SK-N-SH (cell line): ENCODE results near the gene MAD1L1. TPM values are rescaled to one million over a fixed set of nuclear protein-coding genes. Genes with fewer than 3 reads are reported as not detected.

Source experiments
- CTCF ChIA-PET: fragments of 300-600, 350-600 bp; formaldehyde crosslinking; extraction: SDS; loops from one replicate; lab custom pipeline; 2021; lab: Yijun Ruan, JAX
- POLR2A ChIA-PET: fragments of 350-600 bp; sonication (Branson Sonifier 250); formaldehyde crosslinking; extraction: SDS; loops from one replicate; lab custom pipeline; 2020; ENCODE audit warnings: antibody characterized with exemption, inconsistent platforms; lab: Yijun Ruan, JAX
- DNase-seq: peaks from one replicate; pipeline ENCODE4 v3.0.0; 2012
- H2AFZ ChIP-seq: fragments of 200-600 bp; sonication (generic); 2 replicates; pipeline ENCODE4 v1.8.1; 2016; ENCODE audit warnings: antibody characterized with exemption, mild to moderate bottlenecking, low read depth
- H3F3A ChIP-seq: fragments of 200-600 bp; sonication (generic); replicated peaks from 2 replicates; pipeline ENCODE3; 2016; ENCODE audit warnings: antibody characterized with exemption, mild to moderate bottlenecking; ENCODE audit not compliant: insufficient read depth
- H3K27ac ChIP-seq, 2 experiments: fragments of 200-500 bp in 1 of 2; fragments of 200-600 bp in 1 of 2; sonication (Bioruptor generic) in 1 of 2; sonication (generic), shearing (Covaris generic) in 1 of 2; 2 replicates each; pipeline versions ENCODE4 v1.5.1 to v1.6.1; 2014 to 2016; ENCODE audit warnings: low read depth in 2 of 2, inconsistent platforms in 1 of 2, low read length in 1 of 2, mild to moderate bottlenecking in 1 of 2, mixed read lengths in 1 of 2
- H3K27me3 ChIP-seq: fragments of 200-600 bp; sonication (generic), shearing (Covaris generic); 2 replicates; pipeline ENCODE4 v1.6.1; 2016; ENCODE audit warnings: mixed run types; ENCODE audit not compliant: insufficient read depth
- H3K36me3 ChIP-seq, 2 experiments: fragments of 200-500 bp in 1 of 2; fragments of 200-600 bp in 1 of 2; sonication (Bioruptor generic) in 1 of 2; sonication (generic) in 1 of 2; replicated peaks in 1 of 2; 2 replicates each; pipeline versions ENCODE3 to v1.5.1; 2014 to 2016; ENCODE audit warnings: low read length in 1 of 2, mild to moderate bottlenecking in 1 of 2; ENCODE audit not compliant: insufficient read depth in 2 of 2, control insufficient read depth in 1 of 2
- H3K4me1 ChIP-seq, 2 experiments: fragments of 200-500 bp in 1 of 2; fragments of 200-600 bp in 1 of 2; sonication (Bioruptor generic) in 1 of 2; sonication (generic), shearing (Covaris generic) in 1 of 2; 2 replicates each; pipeline versions ENCODE4 v1.5.1 to v1.6.1; 2014 to 2016; ENCODE audit warnings: low read depth in 1 of 2, low read length in 1 of 2, mixed run types in 1 of 2; ENCODE audit not compliant: insufficient read depth in 2 of 2, control insufficient read depth in 1 of 2
- H3K4me2 ChIP-seq: fragments of 200-600 bp; sonication (generic), shearing (Covaris generic); 2 replicates; pipeline ENCODE4 v1.6.1; 2017; ENCODE audit warnings: mixed run types
- H3K4me3 ChIP-seq, 2 experiments: fragments of 200-500 bp in 1 of 2; fragments of 200-600 bp in 1 of 2; sonication (Bioruptor generic) in 1 of 2; sonication (generic), shearing (Covaris generic) in 1 of 2; 2 replicates each; pipeline versions ENCODE4 v1.5.1 to v1.8.1; 2014 to 2016; ENCODE audit warnings: low read depth in 2 of 2, inconsistent platforms in 1 of 2, low read length in 1 of 2, mild to moderate bottlenecking in 1 of 2, mixed read lengths in 1 of 2, moderate library complexity in 1 of 2
- H3K79me2 ChIP-seq: fragments of 200-600 bp; sonication (generic); 2 replicates; pipeline ENCODE4 v1.8.1; 2017; ENCODE audit warnings: mild to moderate bottlenecking; ENCODE audit not compliant: insufficient read depth
- H3K9ac ChIP-seq: fragments of 200-600 bp; sonication (generic); 2 replicates; pipeline ENCODE4 v1.6.1; 2017; ENCODE audit warnings: mixed run types
- H3K9me2 ChIP-seq: fragments of 200-600 bp; sonication (generic); 2 replicates; pipeline ENCODE4 v1.6.1; 2017; ENCODE audit warnings: mixed run types
- H3K9me3 ChIP-seq: fragments of 200-600 bp; sonication (generic); 2 replicates; pipeline ENCODE4 v1.6.1; 2017; ENCODE audit warnings: mixed run types, mild to moderate bottlenecking, moderate library complexity
- H4K20me1 ChIP-seq: fragments of 200-600 bp; sonication (generic); 2 replicates; pipeline ENCODE4 v1.6.1; 2017; ENCODE audit warnings: mild to moderate bottlenecking, mixed run types; ENCODE audit not compliant: insufficient read depth
- CHD2 ChIP-seq: fragments of 150-350 bp; IDR thresholded peaks from 2 replicates; pipeline ENCODE4 v1.6.1; 2018; ENCODE audit warnings: low read length; ENCODE audit not compliant: partially characterized antibody
- CTCF ChIP-seq: fragments of 200-600 bp; sonication (generic); IDR thresholded peaks from 2 replicates; pipeline ENCODE4 v1.6.1; 2017; ENCODE audit warnings: antibody characterized with exemption, mild to moderate bottlenecking, moderate library complexity
- ELF1 ChIP-seq: IDR thresholded peaks from 2 replicates; pipeline ENCODE4 v1.4.0; 2012
- EP300 ChIP-seq, 2 experiments: IDR thresholded peaks; 2 replicates each; pipeline versions ENCODE4 v1.4.0 to v1.6.1; 2012; ENCODE audit warnings: borderline replicate concordance in 1 of 2, low read depth in 1 of 2, low read length in 1 of 2
- EZH2phosphoT487 ChIP-seq: fragments of 200-600 bp; sonication (generic); IDR thresholded peaks from 2 replicates; pipeline ENCODE4 v1.6.1; 2017; ENCODE audit warnings: low read depth, mixed run types, mild to moderate bottlenecking, antibody characterized with exemption, moderate library complexity, borderline replicate concordance
- FOSL2 ChIP-seq: IDR thresholded peaks from 2 replicates; pipeline ENCODE4 v1.4.0; 2012; ENCODE audit warnings: low read depth, mild to moderate bottlenecking, moderate library complexity, borderline replicate concordance
- FOXJ3 ChIP-seq: sonication (generic); formaldehyde crosslinking; IDR thresholded peaks from 2 replicates; pipeline ENCODE4 v1.5.1; 2020; ENCODE audit warnings: mild to moderate bottlenecking, missing genetic modification reagents
- FOXM1 ChIP-seq: IDR thresholded peaks from 2 replicates; pipeline ENCODE4 v1.4.0; 2012; ENCODE audit warnings: low read depth, mild to moderate bottlenecking
- GATA2 ChIP-seq: sonication (generic); formaldehyde crosslinking; IDR thresholded peaks from 2 replicates; pipeline ENCODE4 v1.5.0; 2020; ENCODE audit warnings: mild to moderate bottlenecking, missing genetic modification reagents
- IRF3 ChIP-seq: fragments of 150-350 bp; IDR thresholded peaks from 2 replicates; pipeline ENCODE4 v1.6.1; 2016; ENCODE audit warnings: mild to moderate bottlenecking, low read depth, low read length
- MAX ChIP-seq: IDR thresholded peaks from 2 replicates; pipeline ENCODE4 v1.4.0; 2012; ENCODE audit warnings: low read depth
- MEF2A ChIP-seq: IDR thresholded peaks from 2 replicates; pipeline ENCODE4 v1.4.0; 2012; ENCODE audit warnings: low read depth, borderline replicate concordance
- RAD21 ChIP-seq: IDR thresholded peaks from 2 replicates; pipeline ENCODE4 v1.6.1; 2012; ENCODE audit warnings: mild to moderate bottlenecking, low read length
- RCOR1 ChIP-seq: fragments of 150-350 bp; IDR thresholded peaks from 2 replicates; pipeline ENCODE4 v1.6.1; 2017; ENCODE audit warnings: antibody characterized with exemption, low read length
- REST ChIP-seq: IDR thresholded peaks from 2 replicates; pipeline ENCODE4 v1.6.1; 2012; ENCODE audit warnings: mild to moderate bottlenecking, low read depth, low read length, moderate library complexity
- RFX5 ChIP-seq: IDR thresholded peaks from 2 replicates; pipeline ENCODE4 v1.6.1; 2012; ENCODE audit warnings: mild to moderate bottlenecking, improper control_type of control experiment, low read length
- SIN3A ChIP-seq: IDR thresholded peaks from 2 replicates; pipeline ENCODE4 v1.6.1; 2012; ENCODE audit warnings: low read depth, mild to moderate bottlenecking, low read length, moderate library complexity, borderline replicate concordance
- TCF12 ChIP-seq: IDR thresholded peaks from 2 replicates; pipeline ENCODE4 v1.4.0; 2012
- TEAD4 ChIP-seq: IDR thresholded peaks from 2 replicates; pipeline ENCODE4 v1.4.0; 2012; ENCODE audit warnings: mild to moderate bottlenecking, borderline replicate concordance; ENCODE audit not compliant: insufficient read depth
- USF2 ChIP-seq: fragments of 150-350 bp; IDR thresholded peaks from 2 replicates; pipeline ENCODE4 v1.6.1; 2017; ENCODE audit warnings: antibody characterized with exemption, low read length, low read depth, borderline replicate concordance
- WGBS: methylation state at CpG from one replicate; pipeline ENCODE4 v1.1.6; 2017; ENCODE audit warnings: low lambda C conversion rate; 5-methylcytosine and 5-hydroxymethylcytosine counted together
- polyA plus RNA-seq, 3 experiments: library from polyadenylated mRNA; depleted of rRNA; stranded (reverse); fragments of >200 nt; gene quantifications; 2 replicates each; pipeline ENCODE4 v1.2.3, GENCODE V29; 2012

Gene MAD1L1
- polyA plus RNA-seq, 1 of the 3 experiments (the other 2 are of a cell fraction), result 46.2 TPM

GRCh38 chr7:1908823-1909420, 323.8 kb downstream of the MAD1L1 start:
- Histone ChIP-seq H3K4me2 (no peak overlapping the region), H2AFZ (no peak overlapping the region), H3K36me3 (no peaks in the 10 kb centered on the region), H3K27me3 (no peaks in the 10 kb centered on the region), H3F3A (no peaks in the 10 kb centered on the region), H3K4me3 (no peak overlapping the region), H4K20me1 (no peaks in the 10 kb centered on the region), H3K4me1 (peaks cover 0 to 36% of the 10 kb centered on the region in 2 experiments; a peak in 1 of 4 replicates), H3K79me2 (no peaks in the 10 kb centered on the region), H3K9me3 (no peaks in the 10 kb centered on the region), H3K9ac (no peak overlapping the region), H3K9me2 (no peaks in the 10 kb centered on the region), H3K27ac (peak overlapping the region in 1 of 2 experiments; percentile 78; a peak in 2 of 4 replicates)
- 84% methylated on average over 22 of the region's 24 CpGs for WGBS
- DNase-seq, result peak; percentile 89
- CTCF ChIA-PET, result interaction anchor here (1.8 kb wide), 1 partner anchor 159 kb away, joined by 6 read pairs; no protein-coding TSS in a partner anchor
- POLR2A ChIA-PET, result no interaction called here
- no peak for TF ChIP-seq IRF3
- TF ChIP-seq RCOR1, result 0 out of 2 replicates have a peak, but pooled peaks have one; percentile 13
- TF ChIP-seq MAX, result no peak
- peak in 1 of 2 experiments; percentile 63; a peak in 2 of 4 replicates for TF ChIP-seq EP300 (IDR thresholded peaks at IDR 0.05; ENCODE audit: borderline replicate concordance in 1 of 2, low read depth in 1 of 2, low read length in 1 of 2)
- no peak for TF ChIP-seq RFX5
- no peak for TF ChIP-seq MEF2A
- TF ChIP-seq ELF1, result no peak
- no peak for TF ChIP-seq EZH2phosphoT487
- TF ChIP-seq FOSL2, result no peak
- TF ChIP-seq USF2, result no peak
- TF ChIP-seq TCF12, result no peak
- TF ChIP-seq GATA2 (CRISPR knock-in tag), result peak; percentile 80
- no peak for TF ChIP-seq FOXM1
- peak; percentile 22 for TF ChIP-seq RAD21
- TF ChIP-seq REST, result no peak
- no peak for TF ChIP-seq CTCF
- no peak for TF ChIP-seq TEAD4
- no peak for TF ChIP-seq CHD2
- TF ChIP-seq FOXJ3 (CRISPR knock-in tag), result no peak
- TF ChIP-seq SIN3A, result no peak
